ENCODE data around the gene PIP5K1B. TPM values are rescaled to one million over a fixed set of nuclear protein-coding genes. Genes with fewer than 3 reads are reported as not detected.

Gene PIP5K1B
- total and polyA plus RNA-seq, 2 donors (not counting 1 experiment from before 2014, with no cell fraction given) = 11.8 to 24.1 TPM

DNA sequence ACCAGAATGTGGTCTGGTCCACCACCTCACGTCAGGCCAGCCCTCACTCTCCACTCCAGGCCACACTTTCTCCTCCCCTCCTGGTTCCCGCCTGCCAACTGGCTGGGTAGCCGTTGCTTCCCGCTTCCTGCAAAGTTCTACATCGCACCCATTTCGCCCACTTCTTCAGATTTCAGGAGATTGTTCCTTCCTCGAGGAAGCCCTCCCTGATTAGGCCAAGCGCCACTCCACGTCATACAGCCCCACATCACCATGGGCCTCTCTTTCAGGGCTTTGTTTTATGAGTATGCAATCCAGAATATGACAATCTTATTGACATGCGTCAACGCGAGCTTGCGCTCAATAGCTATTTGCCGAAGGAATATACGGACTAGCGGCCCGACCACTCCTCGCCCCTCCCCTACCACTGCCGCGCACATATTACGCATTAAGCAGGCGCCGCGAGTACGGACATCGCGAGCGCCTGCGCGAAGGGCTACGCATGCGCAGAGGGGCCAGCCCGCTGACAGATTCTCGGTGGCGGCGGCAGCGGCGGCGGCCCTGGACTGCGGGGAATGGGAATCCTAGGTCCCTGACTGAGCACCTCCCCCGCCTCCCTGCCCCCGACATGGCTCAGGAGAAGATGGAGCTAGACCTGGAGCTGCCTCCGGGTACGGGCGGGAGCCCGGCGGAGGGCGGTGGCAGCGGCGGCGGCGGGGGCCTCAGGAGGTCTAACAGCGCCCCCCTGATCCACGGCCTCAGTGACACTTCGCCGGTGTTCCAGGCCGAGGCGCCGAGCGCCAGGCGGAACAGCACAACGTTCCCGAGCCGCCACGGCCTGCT is 74.7 kb downstream of the PIP5K1B start:
- no peaks in the 10 kb centered on the region for H3K9me3 ChIP-seq (ENCODE audit: control extremely low read depth in 1 of 3, control insufficient read depth in 2 of 3, insufficient read depth in 1 of 3, low read length in 2 of 3)
- H3K9me3 Mint-ChIP-seq (ENCODE audit: insufficient read depth) = no peaks in the 10 kb centered on the region
- H2AFZ ChIP-seq (ENCODE audit: insufficient read depth, low read depth, low read length, poor library complexity, severe bottlenecking) = peak overlapping the region; percentile 93
- POLR2A ChIA-PET = interaction anchor here (0.5 to 1.0 kb wide), 6 partner anchors 72 to 177 kb away, joined by 3 to 5 read pairs (median 4); partner anchors contain the start of gene PIP5K1B
- DNase-seq (peak; percentile 98), ATAC-seq (ENCODE audit: low read depth) (peak; percentile 91)
- H3K27ac Mint-ChIP-seq = no peak overlapping the region
- peaks cover 61% of the 10 kb centered on the region for H3K79me2 ChIP-seq (ENCODE audit: control insufficient read depth, insufficient read depth, low read length)
- H3K4me1 Mint-ChIP-seq = peaks cover 9% of the 10 kb centered on the region
- peaks cover 29 to 43% of the 10 kb centered on the region in 2 donors for H3K4me1 ChIP-seq (ENCODE audit: control insufficient read depth in 2 of 2, insufficient read depth in 2 of 2, low read length in 2 of 2)
- peaks cover 38% of the 10 kb centered on the region for H4K20me1 ChIP-seq (ENCODE audit: control insufficient read depth, insufficient read depth, low read length, poor library complexity, severe bottlenecking)
- under 1% methylated on average over 62 of the region's 65 CpGs for WGBS (ENCODE audit: insufficient coverage)
- intact Hi-C loops (cut with micrococcal nuclease) = loop anchor here (1.0 to 5.0 kb wide), 6 partner anchors 15 to 195 kb away; partner anchors contain the start of gene PIP5K1B
- CTCF ChIA-PET = interaction anchor here (0.7 to 2.4 kb wide), 18 partner anchors 11 to 256 kb away, joined by 3 to 13 read pairs (median 4); partner anchors contain the start of genes FXN and PIP5K1B
- no peak overlapping the region for H3K4me3 Mint-ChIP-seq
- H3K36me3 ChIP-seq (replicated peaks in 1 of 2; ENCODE audit: control extremely low read depth in 1 of 2, control insufficient read depth in 1 of 2, extremely low read depth in 1 of 2, insufficient read depth in 2 of 2, low read length in 1 of 2) = peaks cover 0 to 1% of the 10 kb centered on the region in 2 experiments
- no peaks in the 10 kb centered on the region for H3K27me3 ChIP-seq (replicated peaks in 1 of 4; ENCODE audit: control extremely low read depth in 1 of 4, control insufficient read depth in 3 of 4, insufficient read depth in 4 of 4, low read length in 3 of 4)
- peak overlapping the region; percentile 91 to 95 for H3K27ac ChIP-seq (ENCODE audit: low read length in 2 of 2)
- H3K27me3 Mint-ChIP-seq = no peaks in the 10 kb centered on the region
- peak overlapping the region; percentile 77 for H3K4me2 ChIP-seq (replicated peaks; ENCODE audit: low read depth, low read length, poor library complexity, severe bottlenecking)
- H3K9ac ChIP-seq (ENCODE audit: low read length) = peak overlapping the region; percentile 86
- TF ChIP-seq, protein P1, sequence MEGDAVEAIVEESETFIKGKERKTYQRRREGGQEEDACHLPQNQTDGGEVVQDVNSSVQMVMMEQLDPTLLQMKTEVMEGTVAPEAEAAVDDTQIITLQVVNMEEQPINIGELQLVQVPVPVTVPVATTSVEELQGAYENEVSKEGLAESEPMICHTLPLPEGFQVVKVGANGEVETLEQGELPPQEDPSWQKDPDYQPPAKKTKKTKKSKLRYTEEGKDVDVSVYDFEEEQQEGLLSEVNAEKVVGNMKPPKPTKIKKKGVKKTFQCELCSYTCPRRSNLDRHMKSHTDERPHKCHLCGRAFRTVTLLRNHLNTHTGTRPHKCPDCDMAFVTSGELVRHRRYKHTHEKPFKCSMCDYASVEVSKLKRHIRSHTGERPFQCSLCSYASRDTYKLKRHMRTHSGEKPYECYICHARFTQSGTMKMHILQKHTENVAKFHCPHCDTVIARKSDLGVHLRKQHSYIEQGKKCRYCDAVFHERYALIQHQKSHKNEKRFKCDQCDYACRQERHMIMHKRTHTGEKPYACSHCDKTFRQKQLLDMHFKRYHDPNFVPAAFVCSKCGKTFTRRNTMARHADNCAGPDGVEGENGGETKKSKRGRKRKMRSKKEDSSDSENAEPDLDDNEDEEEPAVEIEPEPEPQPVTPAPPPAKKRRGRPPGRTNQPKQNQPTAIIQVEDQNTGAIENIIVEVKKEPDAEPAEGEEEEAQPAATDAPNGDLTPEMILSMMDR (IDR thresholded peaks at IDR 0.05) = peak; percentile 66
- no peak for TF ChIP-seq EZH2 (IDR thresholded peaks at IDR 0.05; ENCODE audit: borderline replicate concordance, insufficient read depth, low read depth, low read length, poor library complexity, severe bottlenecking)
- peak overlapping the region; percentile 61 to 92 (median 87) for H3K4me3 ChIP-seq (ENCODE audit: control extremely low read depth in 1 of 5, extremely low read depth in 1 of 5, insufficient read depth in 1 of 5, low read depth in 2 of 5, low read length in 4 of 5)

All from B cell (primary cell).